GM19193 (cell line): ENCODE measurements around the gene DOCK1.

Experiments
- POLR2A ChIP-seq: IDR thresholded peaks from 4 replicates; pipeline ENCODE4 v1.6.1; 2011; ENCODE audit not compliant: insufficient read depth, insufficient read length; ENCODE audit errors: extremely low read depth

Gene DOCK1

DNA sequence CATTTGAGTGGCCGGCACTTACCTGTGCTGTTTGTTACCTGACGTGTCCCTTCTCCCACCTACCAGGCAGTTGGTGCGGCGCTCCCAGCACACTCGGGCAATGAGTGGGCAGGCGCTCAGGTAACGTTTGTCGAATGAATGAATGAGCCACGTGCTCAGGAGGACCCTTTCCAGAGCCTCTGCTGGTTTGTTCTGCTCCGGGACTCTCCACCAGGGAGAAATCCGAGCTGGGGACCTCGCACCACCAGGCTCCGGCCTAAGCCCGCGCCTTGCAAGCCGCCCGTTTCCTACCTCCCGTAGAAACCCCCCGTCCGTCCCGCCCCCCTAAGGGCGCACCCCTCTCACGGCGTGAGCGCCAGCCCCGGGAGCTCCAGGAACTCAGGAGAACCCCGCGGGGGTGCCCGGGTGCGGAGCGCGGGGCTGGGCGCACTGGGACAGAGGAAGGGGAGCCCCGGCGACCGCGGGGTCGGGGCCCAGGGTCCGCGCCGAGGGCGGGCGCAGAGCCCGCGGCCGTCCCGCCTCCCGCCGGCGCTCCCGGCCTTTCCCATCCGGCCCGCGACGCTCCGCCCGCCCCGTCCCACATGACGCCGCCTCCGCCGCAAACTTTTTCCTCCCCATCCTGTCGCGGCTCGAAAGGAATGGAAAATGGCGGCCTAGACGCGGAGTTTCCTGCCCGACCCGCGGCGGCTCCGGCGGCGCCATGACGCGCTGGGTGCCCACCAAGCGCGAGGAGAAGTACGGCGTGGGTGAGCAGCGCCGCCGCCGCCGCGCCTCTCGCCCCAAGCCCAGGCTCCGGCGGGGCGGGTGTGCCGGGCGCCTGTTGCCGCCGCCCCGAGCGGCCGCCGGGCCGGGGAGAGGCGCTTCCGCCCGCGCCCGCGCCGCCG, at the start of gene DOCK1:
TSS of gene DOCK1 (plus strand) at position 611 of the 884 bp plus-strand sequence. CDS start at position 701, 90 bp downstream.
- no peak for TF ChIP-seq POLR2A

DNA sequence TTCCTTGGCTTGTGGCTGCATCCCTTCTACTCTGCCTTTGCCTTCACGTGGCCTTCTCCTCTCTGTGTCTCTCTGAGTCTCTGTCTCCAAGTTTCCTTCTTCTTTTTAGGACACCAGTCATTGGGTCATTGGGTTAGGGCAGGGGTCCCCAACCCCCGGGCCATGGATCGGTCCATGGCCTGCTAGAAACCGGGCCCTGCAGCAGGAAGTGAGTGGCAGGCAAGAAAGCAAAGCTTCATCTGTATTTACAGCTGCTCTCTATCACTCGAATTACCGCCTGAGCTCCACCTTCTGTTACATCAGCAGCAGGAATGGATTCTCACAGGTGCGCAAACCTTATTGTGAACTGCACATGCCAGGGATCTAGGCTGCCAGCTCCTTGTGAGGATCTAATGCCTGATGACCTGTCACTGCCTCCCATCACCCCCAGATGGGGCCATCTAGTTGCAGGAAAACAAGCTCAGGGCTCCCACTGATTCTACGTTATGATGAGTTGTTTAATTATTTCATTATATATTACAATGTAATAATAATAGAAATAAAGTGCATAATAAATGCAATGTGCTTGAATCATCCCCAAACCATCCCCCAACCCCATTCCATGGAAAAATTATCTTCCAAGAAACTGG, 47.9 kb upstream of the DOCK1 start:
- no peak for TF ChIP-seq POLR2A

DNA sequence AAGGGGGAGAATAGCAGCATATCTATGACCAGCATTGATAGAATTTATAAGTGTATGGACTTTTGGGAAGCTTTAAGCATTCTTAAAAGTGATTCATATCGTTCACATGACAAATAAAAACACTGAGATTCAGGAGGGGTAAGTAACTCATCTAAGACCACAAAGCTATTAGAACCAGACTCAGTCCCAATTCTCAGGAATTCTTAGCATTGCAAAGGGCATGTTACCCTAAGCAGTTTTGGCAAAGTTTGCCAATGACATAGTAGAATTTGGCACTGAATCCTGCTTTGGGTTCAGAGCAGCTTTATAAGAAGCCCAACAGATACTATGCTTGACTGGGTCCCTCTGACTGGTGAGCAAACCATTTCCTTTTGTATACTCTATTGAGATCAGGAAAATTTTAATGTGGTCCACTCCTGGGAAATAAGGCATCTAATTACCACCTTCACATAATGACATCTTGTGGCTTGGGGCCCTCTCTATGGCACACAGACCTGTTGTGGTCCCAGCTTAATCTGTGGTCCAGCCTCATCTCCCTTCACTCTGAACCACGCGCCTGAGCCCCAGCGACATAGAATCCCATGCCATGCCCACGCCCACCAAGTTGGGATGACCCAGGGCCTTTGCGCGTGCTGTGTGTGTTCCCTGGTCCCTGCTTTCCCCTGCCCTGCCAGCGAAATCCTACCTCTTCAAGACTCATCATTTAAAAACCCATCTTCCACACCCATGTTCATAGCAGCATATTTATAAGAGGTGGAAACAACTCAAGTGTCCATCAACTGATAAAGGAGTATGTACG, 37.5 kb upstream of the DOCK1 start:
- TF ChIP-seq POLR2A, result no peak

DNA sequence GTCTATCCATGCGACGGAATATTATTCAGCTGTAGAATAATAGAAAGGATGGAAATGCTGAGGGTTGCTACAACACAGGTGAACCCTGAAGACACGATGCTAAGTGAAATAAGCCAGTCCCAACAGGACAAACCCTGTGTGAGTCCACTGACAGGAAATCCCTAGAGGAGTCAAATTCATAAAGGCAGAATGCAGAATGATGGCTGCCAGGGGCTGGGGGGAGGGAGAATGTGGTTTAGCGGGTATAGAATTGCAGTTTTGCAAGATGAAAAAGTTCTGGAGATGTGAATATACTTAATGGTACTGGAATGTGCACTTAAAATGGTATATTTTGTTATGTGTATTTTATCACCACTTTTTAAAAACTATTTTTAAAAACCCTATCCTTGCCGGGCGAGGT, 36.9 kb upstream of the DOCK1 start:
- TF ChIP-seq POLR2A, result no peak

DNA sequence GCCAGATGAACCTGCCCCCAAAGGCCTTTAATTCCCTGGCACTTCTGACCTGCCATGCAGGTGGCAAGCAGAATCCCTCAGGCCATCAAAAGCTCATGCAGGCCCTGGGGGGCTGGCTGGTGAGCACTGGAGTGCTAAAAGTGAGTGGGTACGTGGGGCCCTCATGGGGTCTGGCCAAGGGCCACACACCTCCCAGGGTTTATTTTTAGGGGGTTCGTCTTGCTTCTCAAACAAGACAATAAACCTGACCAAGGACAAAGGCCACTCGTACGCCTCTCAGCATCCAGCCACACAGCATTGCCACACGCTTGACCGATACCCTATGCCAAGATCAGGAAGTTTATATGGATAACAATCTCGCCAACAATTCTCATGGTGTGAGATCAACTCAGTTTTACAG, 33.1 kb upstream of the DOCK1 start:
- TF ChIP-seq POLR2A, result no peak

DNA sequence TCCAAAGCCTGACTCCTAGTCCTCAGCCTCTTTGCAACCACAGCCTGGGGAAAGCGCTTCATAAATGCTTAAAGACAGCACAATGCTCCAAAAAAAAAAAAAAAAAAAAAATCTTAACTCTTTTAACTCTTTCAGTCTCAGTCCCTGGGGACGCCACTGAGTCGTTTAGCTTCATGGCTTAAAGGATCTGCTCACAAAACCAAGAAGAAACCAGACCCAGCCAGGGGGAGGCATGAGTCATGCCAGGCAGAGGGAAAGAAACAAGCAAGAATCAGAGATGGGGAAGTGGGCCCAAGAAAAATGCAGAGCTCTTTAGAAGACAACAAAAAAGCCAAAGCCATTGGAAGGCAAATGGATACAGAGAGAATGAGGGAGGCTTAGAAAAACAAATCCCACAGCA, 32.5 kb upstream of the DOCK1 start:
- no peak for TF ChIP-seq POLR2A

DNA sequence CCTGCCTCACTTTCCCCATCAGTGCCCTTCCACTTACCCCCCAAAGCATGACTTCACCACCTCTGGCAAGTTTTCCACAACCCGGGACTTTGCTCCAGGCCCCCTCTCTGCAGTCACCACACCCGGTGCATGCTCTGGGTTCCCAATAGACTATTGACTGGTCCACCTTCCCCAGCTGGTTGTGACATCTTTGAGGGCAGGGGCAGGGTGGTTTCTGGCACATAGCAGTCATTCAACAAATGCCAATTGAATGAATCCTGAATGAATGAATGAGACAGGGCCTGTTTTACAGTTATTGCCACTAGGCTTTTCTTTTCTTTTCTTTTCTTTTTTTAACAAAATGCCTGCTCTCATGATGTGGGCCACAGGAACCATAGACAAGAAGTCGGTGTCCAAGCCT, 28.8 kb upstream of the DOCK1 start:
- no peak for TF ChIP-seq POLR2A

DNA sequence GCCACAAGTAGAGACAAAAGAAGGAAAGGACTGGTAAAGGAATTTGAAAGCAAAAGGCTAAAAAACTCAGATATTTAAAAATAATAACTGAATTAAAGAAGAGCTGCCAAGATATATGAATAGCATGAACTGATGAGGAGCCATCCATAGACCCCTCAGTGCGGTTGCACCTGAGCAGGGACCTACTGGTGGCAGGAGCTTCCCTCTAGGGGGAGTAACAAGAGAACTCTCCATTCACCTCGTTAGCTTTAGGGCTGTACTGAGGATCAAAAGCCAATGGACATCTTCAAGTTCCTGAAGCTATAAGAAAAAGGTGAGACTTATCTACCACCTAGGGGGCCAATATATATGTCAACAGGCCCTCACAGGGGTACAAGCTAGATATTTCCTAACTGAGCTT, 27.8 kb upstream of the DOCK1 start:
- TF ChIP-seq POLR2A, result no peak

DNA sequence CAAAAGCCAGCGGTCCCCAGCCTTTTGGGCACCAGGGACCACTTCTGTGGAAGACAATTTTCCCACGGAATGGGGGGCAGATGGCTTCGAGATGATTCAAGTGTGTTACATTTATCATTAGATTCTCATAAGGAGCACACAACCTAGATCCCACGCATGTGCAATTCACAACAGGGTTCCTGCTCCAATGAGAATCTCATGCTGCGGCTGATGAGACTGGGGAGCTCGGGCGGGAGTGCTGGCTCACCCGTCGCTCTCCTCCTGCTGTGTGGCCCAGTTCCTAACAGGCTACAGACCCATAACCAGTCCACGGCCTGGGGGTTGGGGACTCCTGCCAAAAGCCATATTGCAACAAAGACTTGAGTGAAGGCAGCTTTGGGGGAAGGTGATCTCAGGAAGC, 26.6 kb upstream of the DOCK1 start:
- TF ChIP-seq POLR2A, result no peak

DNA sequence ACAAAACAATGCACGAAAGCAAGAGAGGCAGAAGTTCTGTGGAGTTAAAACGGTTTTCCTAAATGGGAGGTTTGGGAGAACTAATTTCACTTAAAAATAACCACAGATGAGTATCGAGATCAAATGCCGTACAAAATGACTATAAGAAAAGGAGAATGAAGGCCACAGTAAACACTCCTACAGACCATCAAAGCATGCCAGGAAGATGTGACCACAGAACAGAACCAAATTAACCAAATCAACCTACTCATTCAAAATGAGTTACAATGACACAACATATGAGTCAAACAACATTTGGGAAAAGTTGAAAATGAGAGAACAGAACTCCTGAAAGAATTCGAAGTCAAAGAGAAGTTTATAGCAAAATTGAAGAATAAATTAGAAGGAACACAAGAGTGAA, 24.3 kb upstream of the DOCK1 start:
- no peak for TF ChIP-seq POLR2A

DNA sequence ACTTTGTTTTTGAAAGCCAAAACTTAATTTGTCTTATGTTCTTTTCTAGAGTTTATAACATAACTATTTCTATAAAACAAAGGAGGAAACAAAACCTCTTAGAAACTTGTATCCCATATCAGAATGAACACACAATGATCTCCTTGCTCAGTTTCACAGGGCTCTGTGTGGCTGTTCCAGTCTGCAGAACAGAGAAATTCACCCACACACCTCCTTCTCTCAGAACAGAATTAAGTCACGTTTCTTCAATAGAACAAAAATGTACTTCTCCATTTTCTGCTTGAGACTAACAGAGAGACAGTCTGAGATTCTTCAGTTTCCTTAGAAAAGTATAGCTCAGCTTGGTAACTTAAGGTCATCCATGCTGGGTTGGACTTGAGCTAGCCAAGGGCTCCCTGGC, 15.8 kb upstream of the DOCK1 start:
- no peak for TF ChIP-seq POLR2A

DNA sequence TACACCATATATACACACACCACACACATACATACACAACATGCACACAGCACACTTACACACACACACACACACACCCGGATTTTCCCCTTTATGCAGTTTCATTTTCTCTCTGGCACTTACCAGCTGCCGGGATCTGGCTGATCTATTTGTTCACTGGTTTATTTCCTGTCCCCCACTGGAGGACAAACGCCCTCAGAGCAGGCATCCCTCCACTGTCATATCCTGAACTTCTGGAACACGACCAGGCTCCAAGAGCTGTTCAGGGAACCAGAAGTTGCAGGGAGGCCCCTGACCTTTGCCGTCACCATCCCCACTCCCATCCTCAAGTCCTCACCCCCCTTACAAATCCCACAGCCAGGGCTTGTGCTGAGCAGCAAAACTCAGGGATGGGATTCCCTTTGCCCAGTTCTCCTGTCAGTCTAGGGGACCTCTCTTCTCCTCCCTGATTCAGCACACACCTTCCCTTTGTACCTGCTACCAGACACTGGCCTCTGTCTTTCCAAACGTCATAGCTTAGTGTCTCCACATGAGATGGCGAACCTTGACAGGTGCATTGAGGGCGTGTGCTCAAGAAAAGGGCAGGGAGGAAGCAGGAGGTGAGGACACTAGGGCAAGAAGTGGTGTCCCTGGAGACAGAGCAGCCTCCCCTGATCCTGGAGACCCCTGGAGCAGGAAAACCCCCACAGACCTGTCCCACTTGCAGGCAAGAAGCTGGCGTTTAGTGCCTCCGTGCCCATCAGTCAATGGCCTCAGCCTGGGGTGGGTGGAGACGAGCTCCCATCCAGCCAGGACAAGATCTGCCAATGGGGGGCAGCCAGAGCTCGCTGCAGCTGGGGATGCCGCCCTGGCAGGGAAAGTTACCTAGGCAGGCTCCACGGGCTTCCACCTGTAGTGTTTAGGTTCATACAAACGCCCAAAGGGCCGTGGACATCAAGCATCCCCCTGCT, 12.7 kb upstream of the DOCK1 start:
- TF ChIP-seq POLR2A, result no peak

DNA sequence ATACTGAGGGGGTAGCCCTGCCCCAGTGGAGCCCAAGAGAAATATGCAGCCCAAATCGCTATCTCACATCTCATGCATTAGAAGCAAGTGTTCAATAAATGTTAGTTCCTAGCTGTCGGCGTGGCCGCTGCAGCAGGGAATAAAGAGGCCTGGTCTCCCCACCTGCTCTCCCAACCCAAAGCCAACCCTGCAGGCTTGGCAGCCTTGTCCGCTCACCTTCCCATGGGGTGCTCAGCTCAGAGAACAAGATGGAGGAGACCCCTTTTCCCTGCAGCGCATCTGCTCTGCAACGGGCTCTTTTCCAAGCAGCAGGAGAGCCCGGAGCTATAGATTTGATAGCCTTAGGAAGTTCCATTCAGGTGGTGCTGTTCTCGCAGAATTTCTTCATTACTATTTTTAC, 12.0 kb upstream of the DOCK1 start:
- no peak for TF ChIP-seq POLR2A

DNA sequence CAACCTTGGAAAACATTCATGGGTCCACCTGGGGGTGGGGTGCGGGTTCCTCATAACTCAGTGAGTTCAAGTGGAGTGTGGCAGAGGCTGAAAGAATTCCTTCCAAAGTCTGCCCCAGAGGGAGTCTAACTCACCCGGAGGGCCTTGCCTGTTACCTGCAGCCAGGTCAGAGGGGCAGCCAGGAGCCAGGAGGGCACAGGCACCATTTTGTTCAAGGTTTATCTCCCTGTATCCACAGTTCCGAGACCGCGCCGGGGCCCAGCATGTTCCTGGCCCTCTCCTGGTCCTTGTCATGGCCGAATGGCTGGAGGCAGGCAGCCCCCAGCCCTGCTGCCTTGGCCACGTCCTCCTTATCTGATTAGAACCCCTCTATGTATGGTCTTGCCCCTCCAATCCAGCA, 11.4 kb upstream of the DOCK1 start:
- TF ChIP-seq POLR2A, result no peak

DNA sequence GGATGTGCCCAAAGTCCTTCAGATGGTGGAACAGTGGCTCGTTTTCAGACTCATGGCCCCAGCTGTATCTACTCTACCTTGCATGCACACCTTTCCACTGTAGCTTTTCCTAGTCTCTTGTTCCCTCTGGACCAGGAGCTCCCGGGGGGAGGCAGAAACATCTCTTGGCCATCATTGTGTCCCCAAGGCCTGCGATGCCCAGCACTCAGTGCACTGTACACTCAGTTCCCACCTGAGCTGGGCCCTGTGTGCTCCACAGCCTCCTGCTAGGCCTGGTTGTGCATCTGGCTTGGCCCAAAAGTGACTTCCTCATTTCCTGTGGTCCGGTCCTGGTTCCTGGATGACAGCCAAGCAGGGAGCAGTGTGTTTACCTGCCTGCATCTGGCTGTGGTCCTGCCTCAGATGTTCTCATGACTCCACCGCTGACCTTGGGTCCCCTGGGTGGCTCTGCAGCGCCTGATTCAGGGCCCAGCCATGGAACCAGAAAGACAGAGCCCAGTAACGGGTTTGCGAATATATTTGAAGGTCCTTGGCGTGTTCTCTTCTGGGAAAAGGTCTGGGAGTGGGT, 9.9 kb upstream of the DOCK1 start:
- no peak for TF ChIP-seq POLR2A

DNA sequence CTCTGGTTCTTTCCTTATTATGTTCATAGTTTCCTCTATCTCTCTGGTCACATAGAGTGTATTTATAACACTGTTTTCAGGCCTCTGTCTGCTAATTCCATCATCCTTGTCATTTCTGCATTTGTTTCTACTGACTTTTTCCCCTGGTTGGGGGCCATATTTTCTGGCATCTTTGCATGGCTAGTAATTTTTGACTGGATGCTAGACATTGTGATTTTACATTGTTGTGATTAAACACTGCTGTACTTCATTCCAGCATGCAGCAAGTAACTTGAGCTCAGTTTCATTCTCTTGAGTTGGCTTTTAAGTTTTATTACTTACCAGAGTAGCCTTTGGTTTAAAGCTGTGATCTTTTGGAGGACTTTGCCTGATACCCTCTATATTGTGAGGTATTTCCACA, 6.8 kb upstream of the DOCK1 start:
- TF ChIP-seq POLR2A, result no peak
